Natural killer cell (primary cell): ENCODE measurements around the gene GALNT3. TPM values are rescaled to one million over a fixed set of nuclear protein-coding genes. Genes with fewer than 3 reads are reported as not detected.

Source experiments
- ATAC-seq, 3 donors: fragments of 150-1000 bp in 2 of 3; fragments of 200-7000 bp in 1 of 3; cut with Tn5 transposase; 1 replicate in 1 of 3; 2 replicates in 2 of 3; pipeline ENCODE4 v1.10.0; 2021; ENCODE audit warnings: mild to moderate bottlenecking in 2 of 3, moderate library complexity in 2 of 3
- DNase-seq, 2 donors: peaks; one replicate each; pipeline versions ENCODE4 v3.0.0 to v3.0.0-alpha.2; 2013 to 2021; ENCODE audit warnings: mixed read lengths in 1 of 2
- H3K27ac ChIP-seq: one replicate; pipeline ENCODE4 v1.5.1; 2013; ENCODE audit warnings: mild to moderate bottlenecking, low read length
- H3K27me3 ChIP-seq: one replicate; pipeline ENCODE4 v1.6.1; 2013; ENCODE audit warnings: low read length; ENCODE audit not compliant: control insufficient read depth, insufficient read depth
- H3K36me3 ChIP-seq: one replicate; pipeline ENCODE4 v1.6.1; 2013; ENCODE audit warnings: low read length; ENCODE audit not compliant: control insufficient read depth, insufficient read depth
- H3K4me1 ChIP-seq: one replicate; pipeline ENCODE4 v1.6.1; 2013; ENCODE audit warnings: low read length; ENCODE audit not compliant: control insufficient read depth, insufficient read depth
- H3K4me3 ChIP-seq: one replicate; pipeline ENCODE4 v1.5.1; 2013; ENCODE audit warnings: low read length
- H3K9me3 ChIP-seq: one replicate; pipeline ENCODE4 v1.6.1; 2013; ENCODE audit warnings: low read length; ENCODE audit not compliant: control insufficient read depth, insufficient read depth
- H3K27ac Mint-ChIP-seq, 2 donors: one replicate each; pipeline ENCODE4 v1.8.0; 2022; ENCODE audit warnings: mild to moderate bottlenecking in 2 of 2, mixed read lengths in 2 of 2, moderate library complexity in 1 of 2
- H3K27me3 Mint-ChIP-seq, 2 donors: one replicate each; pipeline ENCODE4 v1.8.0; 2022; ENCODE audit warnings: low read depth in 2 of 2, mixed read lengths in 2 of 2
- H3K36me3 Mint-ChIP-seq: one replicate; pipeline ENCODE4 v1.8.0; 2022; ENCODE audit warnings: mixed read lengths
- H3K4me1 Mint-ChIP-seq, 2 donors: one replicate each; pipeline ENCODE4 v1.8.0; 2022; ENCODE audit warnings: mixed read lengths in 2 of 2
- H3K4me3 Mint-ChIP-seq: one replicate; pipeline ENCODE4 v1.8.0; 2022; ENCODE audit warnings: mild to moderate bottlenecking, moderate library complexity, mixed read lengths
- H3K9me3 Mint-ChIP-seq, 2 donors: one replicate each; pipeline ENCODE4 v1.8.0; 2022; ENCODE audit warnings: mixed read lengths in 2 of 2
- CTCF ChIP-seq: fragments of 200-600 bp; IDR thresholded peaks from one replicate; pipeline ENCODE4 v1.8.0; 2022; ENCODE audit warnings: antibody characterized with exemption
- WGBS: methylation state at CpG from one replicate; pipeline ENCODE4 v1.1.7; 2013; ENCODE audit warnings: missing lambda C conversion rate; ENCODE audit not compliant: insufficient coverage; 5-methylcytosine and 5-hydroxymethylcytosine counted together
- intact Hi-C: fragments of 100-400 bp; cut with micrococcal nuclease; formaldehyde crosslinking; loops from one replicate; pipeline ENCODE4 v1.14.2; 2022
- total RNA-seq, 4 donors: library from RNA; stranded (reverse); fragments of 120-200 nt in 1 of 4; gene quantifications; one replicate each; pipeline versions ENCODE4 v1.2.3 to v1.2.4, GENCODE V29; 2013 to 2022

Gene GALNT3
- total RNA-seq, 3 donors from 2014 or later (not counting 1 experiment from before 2014, with no cell fraction given): 42.9 to 52.7 (median 47.4) TPM

DNA sequence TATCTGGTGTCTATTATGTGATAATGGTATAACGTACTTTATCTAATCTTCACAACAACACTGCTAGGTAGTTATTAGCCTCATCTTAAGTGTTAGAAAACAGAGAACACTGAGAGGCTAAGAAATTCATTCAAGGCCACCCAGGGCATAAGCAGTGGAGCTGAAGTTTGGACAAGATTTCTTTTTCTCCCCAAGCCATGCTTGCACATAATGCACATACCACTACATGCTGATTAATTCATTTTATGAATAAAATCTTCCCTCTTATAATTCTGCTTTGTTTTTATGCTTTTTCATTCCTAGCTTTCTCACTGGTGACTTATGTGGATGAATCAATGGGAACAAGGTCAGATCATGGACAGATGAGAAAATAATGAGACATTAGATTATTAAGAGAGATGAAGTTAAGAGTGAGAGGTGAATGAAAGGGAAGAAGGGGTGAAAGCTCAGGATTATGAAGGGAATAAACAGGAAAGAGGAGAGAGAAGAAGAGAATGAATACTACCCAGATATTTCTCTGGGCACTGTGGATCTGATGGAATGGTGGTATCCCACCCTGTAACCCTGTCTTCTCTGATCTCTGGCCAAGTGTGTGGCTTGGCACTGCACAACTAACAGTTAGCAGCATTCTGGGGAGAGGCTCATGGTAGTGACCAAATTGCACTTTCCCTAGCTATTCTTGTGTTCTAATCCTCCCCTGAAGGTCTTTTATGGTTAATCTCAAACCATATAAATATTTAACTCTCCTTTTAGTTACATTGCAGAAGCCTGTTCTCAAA is 17.7 kb upstream of the GALNT3 start:
- H3K27ac Mint-ChIP-seq: no peak overlapping the region
- H3K27me3 ChIP-seq: no peaks in the 10 kb centered on the region
- no peaks in the 10 kb centered on the region for H3K9me3 ChIP-seq
- no peak overlapping the region for H3K4me3 ChIP-seq
- no peaks in the 10 kb centered on the region for H3K4me1 Mint-ChIP-seq
- no peaks in the 10 kb centered on the region for H3K36me3 Mint-ChIP-seq
- intact Hi-C loops: no loop called here
- no peaks in the 10 kb centered on the region for H3K4me1 ChIP-seq
- DNase-seq: no peak
- H3K4me3 Mint-ChIP-seq: no peak overlapping the region
- H3K27ac ChIP-seq: no peak overlapping the region
- no peaks in the 10 kb centered on the region for H3K27me3 Mint-ChIP-seq
- TF ChIP-seq CTCF: no peak
- no peaks in the 10 kb centered on the region for H3K36me3 ChIP-seq
- no peak for ATAC-seq
- WGBS: no CpG with 5 or more reads among the region's 1 CpG
- H3K9me3 Mint-ChIP-seq: no peaks in the 10 kb centered on the region

DNA sequence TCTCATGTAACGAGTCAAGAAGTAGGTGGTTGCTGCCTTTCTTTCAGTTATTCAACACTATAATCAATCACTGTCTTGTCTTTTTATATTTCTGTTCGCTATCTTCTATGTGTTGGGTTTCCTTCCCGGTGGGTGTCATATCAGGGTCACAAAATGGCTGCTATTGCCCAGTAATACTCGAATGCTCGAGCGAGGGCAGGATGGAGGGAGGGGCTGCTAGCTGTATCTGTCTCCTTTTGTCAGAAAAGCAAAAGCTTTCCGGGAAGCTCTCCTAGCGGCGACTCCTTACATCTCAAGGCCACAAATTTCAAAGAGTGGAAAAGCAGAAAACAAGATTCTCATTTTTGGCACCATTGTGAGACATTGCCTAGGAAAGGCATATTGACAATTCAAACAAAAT is 16.4 kb upstream of the GALNT3 start:
- no peak overlapping the region for H3K27ac Mint-ChIP-seq
- no peaks in the 10 kb centered on the region for H3K36me3 Mint-ChIP-seq
- 96% methylated on average over 9 of the region's 9 CpGs for WGBS
- Histone ChIP-seq H3K27ac (no peak overlapping the region), H3K4me1 (no peaks in the 10 kb centered on the region), H3K27me3 (no peaks in the 10 kb centered on the region), H3K4me3 (no peak overlapping the region), H3K36me3 (no peaks in the 10 kb centered on the region), H3K9me3 (no peaks in the 10 kb centered on the region)
- no peaks in the 10 kb centered on the region for H3K4me1 Mint-ChIP-seq
- TF ChIP-seq CTCF: no peak
- no peak overlapping the region for H3K4me3 Mint-ChIP-seq
- intact Hi-C loops: no loop called here
- H3K9me3 Mint-ChIP-seq: no peaks in the 10 kb centered on the region
- DNase-seq (no peak), ATAC-seq (no peak)
- H3K27me3 Mint-ChIP-seq: no peaks in the 10 kb centered on the region

- H3K4me3 ChIP-seq: no peak overlapping the region
- Mint-ChIP-seq H3K9me3 (no peaks in the 10 kb centered on the region), H3K36me3 (peaks cover 25% of the 10 kb centered on the region), H3K27ac (no peak overlapping the region), H3K4me3 (no peak overlapping the region), H3K27me3 (no peaks in the 10 kb centered on the region), H3K4me1 (no peaks in the 10 kb centered on the region)
- H3K4me1 ChIP-seq: no peaks in the 10 kb centered on the region
- no peak for TF ChIP-seq CTCF
- H3K27me3 ChIP-seq: no peaks in the 10 kb centered on the region
- peaks cover 15% of the 10 kb centered on the region for H3K36me3 ChIP-seq
- 66% methylated on average over 2 of the region's 3 CpGs for WGBS
- no peak for ATAC-seq
- DNase-seq: no peak
- H3K27ac ChIP-seq: no peak overlapping the region
- no peaks in the 10 kb centered on the region for H3K9me3 ChIP-seq
- intact Hi-C loops: no loop called here
Observed at GRCh38 chr2:165804719-165805118, 10.7 kb upstream of the GALNT3 start.
